Activated CD8-positive, alpha-beta memory T cell treated with anti-CD3 and anti-CD28 coated beads for 4 hours (primary cell): ENCODE results near the gene C19orf25.

Experiments used
- DNase-seq, 2 donors: peaks; one replicate each; pipeline ENCODE4 v3.0.0-alpha.2; 2020; ENCODE audit warnings: low read depth in 2 of 2

C19orf25 gene

GRCh38 chr19:1466461-1467214 lies 12.4 kb downstream of the C19orf25 start:
- no peak for DNase-seq

GRCh38 chr19:1466018-1466460 lies 13.0 kb downstream of the C19orf25 start:
- DNase-seq = no peak

GRCh38 chr19:1465191-1466016 lies 13.6 kb downstream of the C19orf25 start:
- no peak for DNase-seq

GRCh38 chr19:1461862-1462261 lies 17.2 kb downstream of the C19orf25 start:
- DNase-seq = no peak

- DNase-seq = no peak
These were observed 18.7 kb downstream of the C19orf25 start for GRCh38 chr19:1460033-1460995.

- DNase-seq = no peak
These were observed 19.5 kb downstream of the C19orf25 start for GRCh38 chr19:1459479-1459878.

- no peak for DNase-seq
These were observed 21.1 kb downstream of the C19orf25 start for GRCh38 chr19:1457892-1458291.

- DNase-seq = no peak
These were observed 21.8 kb downstream of the C19orf25 start for GRCh38 chr19:1457031-1457739.

- DNase-seq = no peak
These were observed 22.7 kb downstream of the C19orf25 start for GRCh38 chr19:1456121-1456900.

GRCh38 chr19:1455336-1456120 lies 23.5 kb downstream of the C19orf25 start:
- DNase-seq = no peak

- no peak for DNase-seq
These were observed 24.0 kb downstream of the C19orf25 start for GRCh38 chr19:1455002-1455335.

- DNase-seq = no peak
These were observed 25.3 kb downstream of the C19orf25 start for GRCh38 chr19:1453525-1454364.

GRCh38 chr19:1452802-1453524 lies 26.1 kb downstream of the C19orf25 start:
- DNase-seq = no peak

GRCh38 chr19:1451916-1452801 lies 26.9 kb downstream of the C19orf25 start:
- DNase-seq = no peak

- no peak for DNase-seq
These were observed 28.0 kb downstream of the C19orf25 start for GRCh38 chr19:1450735-1451731.
